ENCODE data around the gene BCL7C.

DNA sequence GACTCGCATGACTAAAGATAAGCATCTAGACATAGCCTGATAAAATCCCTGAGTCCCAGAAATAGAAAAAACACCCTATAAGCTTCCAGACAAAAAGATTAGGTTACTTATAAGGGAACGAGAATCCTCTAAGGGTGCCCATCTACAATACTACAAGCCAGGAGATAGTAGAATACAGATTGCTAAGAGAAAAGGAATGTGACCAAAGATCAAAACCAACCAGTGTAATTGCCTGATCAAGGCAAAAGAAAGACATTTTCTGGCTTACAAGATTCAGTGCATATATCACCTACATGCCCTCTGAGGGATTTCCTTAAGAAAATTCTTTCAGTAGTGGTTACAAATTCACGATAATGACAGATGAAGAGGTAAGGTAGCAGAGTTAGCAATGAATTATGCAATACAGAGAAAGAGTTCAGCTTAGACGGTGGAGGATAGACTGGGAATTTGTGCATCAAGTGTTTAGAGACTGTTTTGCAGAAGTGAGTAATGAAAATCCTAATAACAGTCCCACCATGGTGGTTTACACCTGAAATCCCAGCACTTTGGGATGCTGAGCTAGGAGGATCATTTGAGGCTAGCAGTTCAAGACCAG is 35.0 kb downstream of the BCL7C start:
- TF ChIP-seq, protein P1, sequence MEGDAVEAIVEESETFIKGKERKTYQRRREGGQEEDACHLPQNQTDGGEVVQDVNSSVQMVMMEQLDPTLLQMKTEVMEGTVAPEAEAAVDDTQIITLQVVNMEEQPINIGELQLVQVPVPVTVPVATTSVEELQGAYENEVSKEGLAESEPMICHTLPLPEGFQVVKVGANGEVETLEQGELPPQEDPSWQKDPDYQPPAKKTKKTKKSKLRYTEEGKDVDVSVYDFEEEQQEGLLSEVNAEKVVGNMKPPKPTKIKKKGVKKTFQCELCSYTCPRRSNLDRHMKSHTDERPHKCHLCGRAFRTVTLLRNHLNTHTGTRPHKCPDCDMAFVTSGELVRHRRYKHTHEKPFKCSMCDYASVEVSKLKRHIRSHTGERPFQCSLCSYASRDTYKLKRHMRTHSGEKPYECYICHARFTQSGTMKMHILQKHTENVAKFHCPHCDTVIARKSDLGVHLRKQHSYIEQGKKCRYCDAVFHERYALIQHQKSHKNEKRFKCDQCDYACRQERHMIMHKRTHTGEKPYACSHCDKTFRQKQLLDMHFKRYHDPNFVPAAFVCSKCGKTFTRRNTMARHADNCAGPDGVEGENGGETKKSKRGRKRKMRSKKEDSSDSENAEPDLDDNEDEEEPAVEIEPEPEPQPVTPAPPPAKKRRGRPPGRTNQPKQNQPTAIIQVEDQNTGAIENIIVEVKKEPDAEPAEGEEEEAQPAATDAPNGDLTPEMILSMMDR (IDR thresholded peaks at IDR 0.05; ENCODE audit: low read depth, low read length, poor library complexity, severe bottlenecking), result no peak
- no peak for TF ChIP-seq EZH2phosphoT487 (IDR thresholded peaks at IDR 0.05; ENCODE audit: borderline replicate concordance, low read length)
